ENCODE results near the gene LYRM1.

DNA sequence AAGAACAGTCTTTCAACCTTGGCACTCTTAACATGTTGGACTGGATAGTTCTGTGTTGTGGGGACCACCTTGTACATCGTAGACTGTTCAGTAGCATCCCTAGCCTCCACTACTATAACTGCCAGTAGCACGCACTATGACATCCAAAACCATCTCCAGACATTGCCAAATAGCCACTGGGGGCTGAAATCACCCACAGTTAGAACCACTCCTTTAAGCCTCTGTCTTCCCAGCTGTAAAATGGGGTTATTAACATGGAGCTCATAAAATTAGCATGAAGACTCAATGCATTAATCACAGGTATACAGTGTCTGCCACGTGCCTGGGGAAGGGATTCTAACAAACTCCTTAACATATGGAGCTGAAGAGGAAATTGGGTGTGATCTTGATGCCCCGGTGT is 49.7 kb downstream of the LYRM1 start:
- TF ChIP-seq, protein P1, sequence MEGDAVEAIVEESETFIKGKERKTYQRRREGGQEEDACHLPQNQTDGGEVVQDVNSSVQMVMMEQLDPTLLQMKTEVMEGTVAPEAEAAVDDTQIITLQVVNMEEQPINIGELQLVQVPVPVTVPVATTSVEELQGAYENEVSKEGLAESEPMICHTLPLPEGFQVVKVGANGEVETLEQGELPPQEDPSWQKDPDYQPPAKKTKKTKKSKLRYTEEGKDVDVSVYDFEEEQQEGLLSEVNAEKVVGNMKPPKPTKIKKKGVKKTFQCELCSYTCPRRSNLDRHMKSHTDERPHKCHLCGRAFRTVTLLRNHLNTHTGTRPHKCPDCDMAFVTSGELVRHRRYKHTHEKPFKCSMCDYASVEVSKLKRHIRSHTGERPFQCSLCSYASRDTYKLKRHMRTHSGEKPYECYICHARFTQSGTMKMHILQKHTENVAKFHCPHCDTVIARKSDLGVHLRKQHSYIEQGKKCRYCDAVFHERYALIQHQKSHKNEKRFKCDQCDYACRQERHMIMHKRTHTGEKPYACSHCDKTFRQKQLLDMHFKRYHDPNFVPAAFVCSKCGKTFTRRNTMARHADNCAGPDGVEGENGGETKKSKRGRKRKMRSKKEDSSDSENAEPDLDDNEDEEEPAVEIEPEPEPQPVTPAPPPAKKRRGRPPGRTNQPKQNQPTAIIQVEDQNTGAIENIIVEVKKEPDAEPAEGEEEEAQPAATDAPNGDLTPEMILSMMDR (IDR thresholded peaks at IDR 0.05 in 4 of 5, conservative IDR thresholded peaks at IDR 0.05 in 1 of 5) = no peak
- TF ChIP-seq POLR2A (IDR thresholded peaks at IDR 0.05) = no peak
